ENCODE results near the gene PNKD. TPM values are rescaled to one million over a fixed set of nuclear protein-coding genes. Genes with fewer than 3 reads are reported as not detected.

PNKD gene
- total and polyA plus RNA-seq, 3 donors from 2014 or later: 79.3 to 90.7 (median 84.2) TPM

GRCh38 chr2:218331745-218332144 is 61.4 kb downstream of the PNKD start:
- peaks cover 36% of the 10 kb centered on the region for H3K4me1 ChIP-seq
- no peaks in the 10 kb centered on the region for H3K27me3 ChIP-seq
- TF ChIP-seq POLR2A (IDR thresholded peaks at IDR 0.05): no peak
- TF ChIP-seq, protein P1, sequence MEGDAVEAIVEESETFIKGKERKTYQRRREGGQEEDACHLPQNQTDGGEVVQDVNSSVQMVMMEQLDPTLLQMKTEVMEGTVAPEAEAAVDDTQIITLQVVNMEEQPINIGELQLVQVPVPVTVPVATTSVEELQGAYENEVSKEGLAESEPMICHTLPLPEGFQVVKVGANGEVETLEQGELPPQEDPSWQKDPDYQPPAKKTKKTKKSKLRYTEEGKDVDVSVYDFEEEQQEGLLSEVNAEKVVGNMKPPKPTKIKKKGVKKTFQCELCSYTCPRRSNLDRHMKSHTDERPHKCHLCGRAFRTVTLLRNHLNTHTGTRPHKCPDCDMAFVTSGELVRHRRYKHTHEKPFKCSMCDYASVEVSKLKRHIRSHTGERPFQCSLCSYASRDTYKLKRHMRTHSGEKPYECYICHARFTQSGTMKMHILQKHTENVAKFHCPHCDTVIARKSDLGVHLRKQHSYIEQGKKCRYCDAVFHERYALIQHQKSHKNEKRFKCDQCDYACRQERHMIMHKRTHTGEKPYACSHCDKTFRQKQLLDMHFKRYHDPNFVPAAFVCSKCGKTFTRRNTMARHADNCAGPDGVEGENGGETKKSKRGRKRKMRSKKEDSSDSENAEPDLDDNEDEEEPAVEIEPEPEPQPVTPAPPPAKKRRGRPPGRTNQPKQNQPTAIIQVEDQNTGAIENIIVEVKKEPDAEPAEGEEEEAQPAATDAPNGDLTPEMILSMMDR (IDR thresholded peaks at IDR 0.05): no peak
- no peaks in the 10 kb centered on the region for H3K36me3 ChIP-seq (ENCODE audit: low read depth, missing control alignments)
- no peaks in the 10 kb centered on the region for H3K9me3 ChIP-seq
- no peak overlapping the region for H3K27ac ChIP-seq
- H3K4me3 ChIP-seq: no peak overlapping the region
- intact Hi-C loops (cut with DNase I; ENCODE audit: low total_unique reads): no loop called here
- no peak for DNase-seq
- 81 to 87% methylated on average over 8 of the region's 8 CpGs for WGBS, 2 donors

GRCh38 chr2:218332288-218332687 is 62.0 kb downstream of the PNKD start:
- intact Hi-C loops (cut with DNase I; ENCODE audit: low total_unique reads): no loop called here
- H3K9me3 ChIP-seq: no peaks in the 10 kb centered on the region
- no peak for DNase-seq
- WGBS, 2 donors: 94 to 100% methylated on average over 1 of the region's 1 CpG
- no peak overlapping the region for H3K4me3 ChIP-seq
- H3K4me1 ChIP-seq: peaks cover 30% of the 10 kb centered on the region
- TF ChIP-seq, protein P1 (IDR thresholded peaks at IDR 0.05): no peak
- no peak for TF ChIP-seq POLR2A (IDR thresholded peaks at IDR 0.05)
- H3K27ac ChIP-seq: no peak overlapping the region
- H3K27me3 ChIP-seq: no peaks in the 10 kb centered on the region
- no peaks in the 10 kb centered on the region for H3K36me3 ChIP-seq (ENCODE audit: low read depth, missing control alignments)

DNA sequence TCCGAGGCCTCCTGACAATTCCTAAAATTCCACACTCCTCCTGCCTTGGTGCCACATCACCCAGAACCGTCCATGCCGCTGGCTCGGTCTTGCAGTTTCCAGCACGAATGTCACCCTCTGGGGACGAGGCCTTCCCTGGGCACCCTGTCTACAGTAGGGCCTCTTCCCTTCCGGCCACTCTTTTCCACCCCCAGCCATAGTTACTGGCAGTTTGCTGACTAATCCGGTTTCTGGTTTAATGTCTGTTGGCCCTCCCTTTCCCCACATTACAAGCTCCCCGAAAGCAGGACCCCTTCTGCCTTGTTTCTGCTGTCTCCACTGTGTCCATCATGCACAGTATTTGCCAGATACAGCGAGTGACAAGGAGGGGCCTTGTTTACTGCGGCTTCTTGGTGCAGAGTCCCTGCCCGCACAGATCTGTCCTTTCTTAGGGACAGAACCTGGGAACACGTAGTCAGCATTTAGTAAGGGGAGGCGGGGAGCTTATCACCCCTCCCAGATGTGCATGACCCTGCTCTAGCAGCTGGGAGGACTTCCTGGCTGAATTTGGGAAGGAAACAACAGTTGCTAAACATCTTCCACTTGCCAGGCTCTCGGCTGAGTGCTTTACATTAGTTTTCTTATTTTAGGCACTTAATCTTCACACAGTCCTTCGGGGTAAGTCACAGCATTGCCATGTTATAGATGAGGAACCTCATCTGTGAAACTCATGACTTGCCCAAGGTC is 62.8 kb downstream of the PNKD start:
- DNase-seq: no peak
- Histone ChIP-seq H3K4me3 (no peak overlapping the region), H3K4me1 (peaks cover 22% of the 10 kb centered on the region), H3K27ac (no peak overlapping the region), H3K9me3 (no peaks in the 10 kb centered on the region), H3K27me3 (no peaks in the 10 kb centered on the region), H3K36me3 (ENCODE audit: low read depth, missing control alignments) (no peaks in the 10 kb centered on the region)
- TF ChIP-seq, protein P1 (IDR thresholded peaks at IDR 0.05): no peak
- no peak for TF ChIP-seq POLR2A (IDR thresholded peaks at IDR 0.05)
- WGBS, 2 donors: 70 to 79% methylated on average over 16 of the region's 16 CpGs
- intact Hi-C loops (cut with DNase I; ENCODE audit: low total_unique reads): no loop called here

DNA sequence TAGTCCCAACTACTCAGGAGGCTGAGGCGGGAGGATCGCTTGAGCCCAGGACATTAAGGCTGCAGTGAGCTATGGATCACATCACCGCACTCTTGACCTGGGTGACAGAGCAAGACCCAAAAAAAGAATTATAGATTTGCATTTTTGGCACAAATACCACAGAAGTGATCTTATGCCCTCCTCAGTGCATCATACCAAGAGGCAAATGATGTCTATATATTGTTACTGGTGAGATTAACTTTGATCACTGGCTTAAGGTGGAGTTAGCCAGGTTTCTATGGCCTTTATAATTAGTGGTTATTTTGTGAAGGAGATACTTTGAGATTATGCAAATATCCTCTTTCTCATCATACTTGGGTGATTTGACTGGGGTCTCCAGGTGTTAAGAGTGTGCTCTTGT is 64.2 kb downstream of the PNKD start:
- H3K9me3 ChIP-seq: no peaks in the 10 kb centered on the region
- no peak overlapping the region for H3K27ac ChIP-seq
- intact Hi-C loops (cut with DNase I; ENCODE audit: low total_unique reads): no loop called here
- no peaks in the 10 kb centered on the region for H3K27me3 ChIP-seq
- H3K36me3 ChIP-seq (ENCODE audit: low read depth, missing control alignments): no peaks in the 10 kb centered on the region
- no peak for DNase-seq
- 86 to 99% methylated on average over 3 of the region's 3 CpGs for WGBS, 2 donors
- no peak overlapping the region for H3K4me3 ChIP-seq
- H3K4me1 ChIP-seq: peaks cover 14% of the 10 kb centered on the region
- no peak for TF ChIP-seq POLR2A (IDR thresholded peaks at IDR 0.05)
- TF ChIP-seq, protein P1 (IDR thresholded peaks at IDR 0.05): no peak

DNA sequence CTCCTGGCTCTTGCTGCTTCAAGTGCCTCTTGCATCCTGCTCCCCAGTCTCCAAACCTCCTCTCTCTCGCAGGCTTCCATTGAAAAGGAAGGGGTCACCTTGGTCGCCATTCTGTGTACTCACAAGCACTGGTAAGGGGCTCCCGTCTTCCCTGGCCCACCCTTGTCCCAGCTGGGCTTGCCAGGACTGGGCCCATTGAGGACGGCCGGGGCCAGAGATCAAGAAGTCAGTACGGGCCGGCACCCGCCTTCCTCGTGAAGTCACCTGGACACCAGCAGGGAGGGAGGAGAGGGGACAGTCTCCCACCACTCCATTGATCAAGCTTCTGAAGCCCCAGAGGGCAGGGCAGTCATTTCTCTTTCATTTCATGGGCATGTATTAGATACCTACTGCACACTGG is 70.3 kb downstream of the PNKD start:
- no peak for TF ChIP-seq POLR2A (IDR thresholded peaks at IDR 0.05)
- TF ChIP-seq, protein P1 (IDR thresholded peaks at IDR 0.05): no peak

More for the DNA sequence above, 70.3 kb downstream of the PNKD start:
- no peaks in the 10 kb centered on the region for H3K4me1 ChIP-seq
- no peak overlapping the region for H3K27ac ChIP-seq
- H3K27me3 ChIP-seq: no peaks in the 10 kb centered on the region
- H3K4me3 ChIP-seq: no peak overlapping the region
- no peaks in the 10 kb centered on the region for H3K9me3 ChIP-seq
- DNase-seq: no peak
- no peaks in the 10 kb centered on the region for H3K36me3 ChIP-seq (ENCODE audit: low read depth, missing control alignments)
- 89 to 100% methylated on average over 5 to 9 of the region's 9 CpGs for WGBS, 2 donors
- intact Hi-C loops (cut with DNase I; ENCODE audit: low total_unique reads): no loop called here
